Measurements from ENCODE around the gene CYP2C8.

DNA sequence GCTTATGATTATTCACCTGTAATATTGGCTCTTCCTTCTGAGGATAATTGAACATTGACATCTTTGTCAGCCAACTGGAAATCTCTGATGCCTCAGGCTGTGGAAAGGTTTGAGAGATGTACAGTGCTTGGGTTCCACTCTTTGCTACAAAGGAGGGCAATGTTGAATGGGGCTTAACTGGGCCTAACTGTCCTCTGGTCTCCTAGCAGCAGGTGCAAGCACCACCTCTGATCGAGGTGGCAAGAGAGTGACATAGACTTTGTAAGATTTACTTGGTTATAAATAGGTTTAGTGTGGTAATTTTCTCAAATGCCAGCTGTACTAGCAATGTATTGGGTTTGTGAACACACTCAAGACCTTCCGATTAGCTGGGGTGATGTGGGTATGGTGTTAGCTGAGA, 21.1 kb downstream of the CYP2C8 start:
- TF ChIP-seq, protein P1, sequence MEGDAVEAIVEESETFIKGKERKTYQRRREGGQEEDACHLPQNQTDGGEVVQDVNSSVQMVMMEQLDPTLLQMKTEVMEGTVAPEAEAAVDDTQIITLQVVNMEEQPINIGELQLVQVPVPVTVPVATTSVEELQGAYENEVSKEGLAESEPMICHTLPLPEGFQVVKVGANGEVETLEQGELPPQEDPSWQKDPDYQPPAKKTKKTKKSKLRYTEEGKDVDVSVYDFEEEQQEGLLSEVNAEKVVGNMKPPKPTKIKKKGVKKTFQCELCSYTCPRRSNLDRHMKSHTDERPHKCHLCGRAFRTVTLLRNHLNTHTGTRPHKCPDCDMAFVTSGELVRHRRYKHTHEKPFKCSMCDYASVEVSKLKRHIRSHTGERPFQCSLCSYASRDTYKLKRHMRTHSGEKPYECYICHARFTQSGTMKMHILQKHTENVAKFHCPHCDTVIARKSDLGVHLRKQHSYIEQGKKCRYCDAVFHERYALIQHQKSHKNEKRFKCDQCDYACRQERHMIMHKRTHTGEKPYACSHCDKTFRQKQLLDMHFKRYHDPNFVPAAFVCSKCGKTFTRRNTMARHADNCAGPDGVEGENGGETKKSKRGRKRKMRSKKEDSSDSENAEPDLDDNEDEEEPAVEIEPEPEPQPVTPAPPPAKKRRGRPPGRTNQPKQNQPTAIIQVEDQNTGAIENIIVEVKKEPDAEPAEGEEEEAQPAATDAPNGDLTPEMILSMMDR (IDR thresholded peaks at IDR 0.05; ENCODE audit: low read length), result no peak
- TF ChIP-seq EZH2phosphoT487 (IDR thresholded peaks at IDR 0.05; ENCODE audit: low read length) (no peak), EZH2 (optimal IDR thresholded peaks at IDR 0.05; ENCODE audit: low read depth, low read length) (no peak)

Measured in MM.1S (cell line).